NCI-H1092 treated with DMSO at 0.1 percent for 48 hours (cell line): ENCODE results near the gene BBS9.
A peak's percentile ranks its signal among the peaks of the same experiment; 100 is the strongest.
"Not testable (repeated sequence)": the region's sequence is repeated elsewhere in the genome, so short reads cannot be mapped to it uniquely, and the experiment has no call there.

Experiments used
- DNase-seq: peaks from one replicate; lab custom pipeline; 2025; lab: John Stamatoyannopoulos, UW

The BBS9 gene

GRCh38 chr7:33432821-33433220, 303.5 kb downstream of the BBS9 start:
- DNase-seq: no peak

GRCh38 chr7:33433357-33433756, 304.0 kb downstream of the BBS9 start:
- DNase-seq: no peak

- peak; percentile 67 for DNase-seq
These were observed 315.1 kb downstream of the BBS9 start for GRCh38 chr7:33444511-33444910.

GRCh38 chr7:33446551-33446950, 317.2 kb downstream of the BBS9 start:
- peak; percentile 94 for DNase-seq

GRCh38 chr7:33448035-33448434, 318.7 kb downstream of the BBS9 start:
- DNase-seq: peak; percentile 39

- DNase-seq: no peak
These were observed 320.5 kb downstream of the BBS9 start for GRCh38 chr7:33449847-33450246.

- DNase-seq: no peak
These were observed 323.6 kb downstream of the BBS9 start for GRCh38 chr7:33452805-33453502.

GRCh38 chr7:33457039-33457438, 327.7 kb downstream of the BBS9 start:
- DNase-seq: no peak

GRCh38 chr7:33458581-33458980, 329.2 kb downstream of the BBS9 start:
- peak; percentile 57 for DNase-seq

GRCh38 chr7:33459340-33459751, 330.0 kb downstream of the BBS9 start:
- DNase-seq: peak; percentile 81

GRCh38 chr7:33463131-33463530, 333.8 kb downstream of the BBS9 start:
- no peak for DNase-seq

GRCh38 chr7:33466203-33466602, 336.8 kb downstream of the BBS9 start:
- no peak for DNase-seq

- DNase-seq: no peak
These were observed 342.4 kb downstream of the BBS9 start for GRCh38 chr7:33471636-33472242.

- DNase-seq: no peak
These were observed 343.1 kb downstream of the BBS9 start for GRCh38 chr7:33472348-33473025.

- no peak for DNase-seq
These were observed 348.5 kb downstream of the BBS9 start for GRCh38 chr7:33477719-33478480.

GRCh38 chr7:33484476-33484875, 355.1 kb downstream of the BBS9 start:
- not testable (repeated sequence) for DNase-seq

- no peak for DNase-seq
These were observed 356.6 kb downstream of the BBS9 start for GRCh38 chr7:33485747-33486493.

- no peak for DNase-seq
These were observed 357.3 kb downstream of the BBS9 start for GRCh38 chr7:33486633-33487032.

- no peak for DNase-seq
These were observed 358.8 kb downstream of the BBS9 start for GRCh38 chr7:33487998-33488682.

GRCh38 chr7:33494474-33494873, 365.1 kb downstream of the BBS9 start:
- DNase-seq: no peak

- DNase-seq: no peak
These were observed 365.8 kb downstream of the BBS9 start for GRCh38 chr7:33495207-33495606.
